ENCODE measurements around the gene BCCIP.

DNA sequence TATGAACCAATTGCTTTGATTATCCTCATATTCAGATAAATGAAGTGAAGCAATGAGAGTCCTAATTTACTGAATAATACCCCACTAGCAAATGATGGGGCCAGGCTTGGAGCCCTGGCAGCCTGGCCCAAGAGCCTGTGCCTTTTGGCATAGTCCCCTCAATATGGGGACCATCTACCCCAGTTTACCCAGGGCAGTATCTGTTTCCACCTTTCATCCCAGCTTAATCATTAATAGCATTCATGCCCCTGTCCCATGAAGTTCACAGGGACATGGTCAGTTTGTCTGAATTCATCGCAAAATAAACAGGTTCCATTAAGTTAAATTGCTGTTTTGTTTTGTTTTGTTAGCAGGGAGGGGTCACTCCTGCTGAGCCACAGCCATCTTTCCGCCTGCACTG, 25.5 kb downstream of the BCCIP start:
- TF ChIP-seq CTCF (IDR thresholded peaks at IDR 0.05; ENCODE audit: low read depth, low read length, missing input control) (no peak), RAD21 (IDR thresholded peaks at IDR 0.05) (no peak), JUND (IDR thresholded peaks at IDR 0.05) (no peak), YY1 (IDR thresholded peaks at IDR 0.05) (peak; percentile 41), GABPA (IDR thresholded peaks at IDR 0.05 in 1 of 2, conservative IDR thresholded peaks at IDR 0.05 in 1 of 2) (no peak), ATF3 (IDR thresholded peaks at IDR 0.05) (no peak), REST (IDR thresholded peaks at IDR 0.05) (no peak)

Measured in liver (tissue), 3 donors.